Measurements from ENCODE around the gene CDK5R2. TPM values are rescaled to one million over a fixed set of nuclear protein-coding genes. Genes with fewer than 3 reads are reported as not detected.
A peak's percentile ranks its signal among the peaks of the same experiment; 100 is the strongest.

CDK5R2 gene
- total and polyA plus RNA-seq, 2 experiments from 2014 or later, result not detected

- in situ Hi-C loops (cut with MboI), result no loop called here
- H3K9me3 ChIP-seq (ENCODE audit: low read depth), result no peaks in the 10 kb centered on the region
- no peak overlapping the region for H3K4me2 ChIP-seq (ENCODE audit: unreplicated experiment)
- WGBS, 2 experiments (ENCODE audit: low coverage in 1 of 2, low lambda C conversion rate in 2 of 2, missing lambda C conversion rate in 2 of 2), result 3 to 5% methylated on average over 42 of the region's 42 CpGs
- H3K36me3 ChIP-seq (ENCODE audit: low read depth), result no peaks in the 10 kb centered on the region
- H3K27ac ChIP-seq, result no peak overlapping the region
- peak; percentile 58 for DNase-seq
- no peak overlapping the region for H3K9ac ChIP-seq
- no peaks in the 10 kb centered on the region for H3K79me2 ChIP-seq (ENCODE audit: insufficient read depth)
- no peaks in the 10 kb centered on the region for H3K4me1 ChIP-seq (ENCODE audit: insufficient read depth)
- TF ChIP-seq EZH2phosphoT487 (IDR thresholded peaks at IDR 0.05; ENCODE audit: insufficient read depth, low read depth) (no peak), EZH2 (IDR thresholded peaks at IDR 0.05; ENCODE audit: insufficient read depth, poor library complexity, severe bottlenecking) (no peak)
- no peaks in the 10 kb centered on the region for H3K9me2 ChIP-seq (ENCODE audit: insufficient read depth)
- peaks cover 39% of the 10 kb centered on the region for H3K27me3 ChIP-seq (replicated peaks; ENCODE audit: insufficient read depth)
- no peak overlapping the region for H3K4me3 ChIP-seq
- no peaks in the 10 kb centered on the region for H4K20me1 ChIP-seq (ENCODE audit: insufficient read depth)
- H2AFZ ChIP-seq, result no peak overlapping the region
- no peaks in the 10 kb centered on the region; the same call in 1 of the 2 replicates for H3F3A ChIP-seq (ENCODE audit: insufficient read depth)
These were observed 3.5 kb downstream of the CDK5R2 start for GRCh38 chr2:218962859-218963492.

DNA sequence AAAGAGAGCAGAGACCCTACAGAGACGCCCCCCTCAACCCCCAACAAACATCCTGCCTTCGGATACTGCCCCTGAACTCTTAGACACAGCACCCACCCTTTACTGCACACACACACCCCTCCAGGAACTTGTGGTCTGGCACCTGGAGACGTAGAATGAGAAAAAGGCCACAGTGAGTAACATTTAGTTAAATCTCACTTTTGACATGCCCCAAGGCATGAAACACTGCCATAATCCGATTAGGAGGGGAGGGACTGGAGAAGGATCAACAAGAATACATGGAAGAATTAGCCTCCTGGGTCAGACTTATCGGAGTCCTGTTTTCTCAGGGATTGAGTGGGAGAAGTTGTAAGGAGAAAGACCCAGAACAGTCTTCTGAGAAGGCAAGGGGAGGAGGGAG lies 4.1 kb downstream of the CDK5R2 start:
- H3F3A ChIP-seq (ENCODE audit: insufficient read depth), result no peaks in the 10 kb centered on the region; the same call in 1 of the 2 replicates
- WGBS, 2 experiments (ENCODE audit: low coverage in 1 of 2, low lambda C conversion rate in 2 of 2, missing lambda C conversion rate in 2 of 2), result 24 to 30% methylated on average over 5 of the region's 5 CpGs
- in situ Hi-C loops (cut with MboI), result no loop called here
- no peaks in the 10 kb centered on the region for H3K9me2 ChIP-seq (ENCODE audit: insufficient read depth)
- H3K36me3 ChIP-seq (ENCODE audit: low read depth), result no peaks in the 10 kb centered on the region
- H3K9ac ChIP-seq, result no peak overlapping the region
- no peak overlapping the region for H3K4me3 ChIP-seq
- H3K27ac ChIP-seq, result no peak overlapping the region
- DNase-seq, result no peak
- no peak overlapping the region for H2AFZ ChIP-seq
- H3K4me1 ChIP-seq (ENCODE audit: insufficient read depth), result no peaks in the 10 kb centered on the region
- no peaks in the 10 kb centered on the region for H3K79me2 ChIP-seq (ENCODE audit: insufficient read depth)
- no peak overlapping the region for H3K4me2 ChIP-seq (ENCODE audit: unreplicated experiment)
- H3K9me3 ChIP-seq (ENCODE audit: low read depth), result no peaks in the 10 kb centered on the region
- H4K20me1 ChIP-seq (ENCODE audit: insufficient read depth), result no peaks in the 10 kb centered on the region
- TF ChIP-seq EZH2phosphoT487 (IDR thresholded peaks at IDR 0.05; ENCODE audit: insufficient read depth, low read depth), result no peak
- TF ChIP-seq EZH2 (IDR thresholded peaks at IDR 0.05; ENCODE audit: insufficient read depth, poor library complexity, severe bottlenecking), result no peak
- H3K27me3 ChIP-seq (replicated peaks; ENCODE audit: insufficient read depth), result peaks cover 39% of the 10 kb centered on the region

DNA sequence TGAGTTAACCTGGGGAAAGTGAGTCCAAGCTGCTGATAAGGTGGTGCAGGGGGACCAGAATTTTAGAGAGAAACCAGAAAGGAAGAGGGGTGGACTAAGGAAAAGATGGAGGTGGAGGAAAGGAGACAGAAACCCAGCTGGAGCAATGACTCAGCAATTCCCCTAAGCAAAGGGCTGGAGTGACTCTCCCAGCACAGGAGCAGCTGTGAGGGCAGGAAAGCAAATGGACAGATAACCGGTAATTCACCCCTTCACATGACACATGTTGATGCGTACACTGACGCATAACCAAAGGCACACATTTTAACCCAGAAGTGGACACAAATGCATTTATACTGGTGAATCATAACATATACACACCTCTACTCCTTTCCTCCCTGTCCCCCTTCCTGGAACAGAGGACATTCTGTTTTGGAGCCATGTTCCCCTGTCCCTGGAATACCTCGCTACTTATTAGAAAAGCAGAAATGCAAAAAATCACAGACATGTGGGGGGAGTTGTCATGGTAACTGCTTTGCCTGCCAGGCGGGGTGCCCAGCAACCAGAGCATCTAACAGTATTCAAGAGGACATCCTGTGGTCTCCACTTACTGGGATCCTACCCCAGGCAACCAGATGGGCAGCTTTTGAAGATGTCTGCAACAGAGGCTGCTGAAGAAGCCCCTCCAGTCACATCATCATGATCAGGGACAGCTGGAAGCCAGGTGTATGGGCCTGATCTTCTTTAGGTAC lies 4.7 kb downstream of the CDK5R2 start:
- no peak overlapping the region for H3K27ac ChIP-seq
- H3K4me1 ChIP-seq (ENCODE audit: insufficient read depth), result no peaks in the 10 kb centered on the region
- H3K9ac ChIP-seq, result no peak overlapping the region
- peak; percentile 75 for DNase-seq
- in situ Hi-C loops (cut with MboI), result no loop called here
- no peaks in the 10 kb centered on the region for H3K79me2 ChIP-seq (ENCODE audit: insufficient read depth)
- no peak overlapping the region for H3K4me3 ChIP-seq
- no peaks in the 10 kb centered on the region for H3K9me2 ChIP-seq (ENCODE audit: insufficient read depth)
- no peak overlapping the region for H3K4me2 ChIP-seq (ENCODE audit: unreplicated experiment)
- no peaks in the 10 kb centered on the region for H3K9me3 ChIP-seq (ENCODE audit: low read depth)
- H3K27me3 ChIP-seq (replicated peaks; ENCODE audit: insufficient read depth), result peaks cover 34% of the 10 kb centered on the region
- H2AFZ ChIP-seq, result no peak overlapping the region
- no peaks in the 10 kb centered on the region for H3K36me3 ChIP-seq (ENCODE audit: low read depth)
- no peaks in the 10 kb centered on the region; the same call in 1 of the 2 replicates for H3F3A ChIP-seq (ENCODE audit: insufficient read depth)
- TF ChIP-seq EZH2 (IDR thresholded peaks at IDR 0.05; ENCODE audit: insufficient read depth, poor library complexity, severe bottlenecking) (no peak), EZH2phosphoT487 (IDR thresholded peaks at IDR 0.05; ENCODE audit: insufficient read depth, low read depth) (no peak)
- 17 to 27% methylated on average over 5 of the region's 5 CpGs for WGBS, 2 experiments (ENCODE audit: low coverage in 1 of 2, low lambda C conversion rate in 2 of 2, missing lambda C conversion rate in 2 of 2)
- no peaks in the 10 kb centered on the region for H4K20me1 ChIP-seq (ENCODE audit: insufficient read depth)

GRCh38 chr2:218970894-218971293 lies 11.4 kb downstream of the CDK5R2 start:
- Histone ChIP-seq H3K9me3 (ENCODE audit: low read depth) (no peaks in the 10 kb centered on the region), H3K4me3 (no peak overlapping the region), H3K9ac (no peak overlapping the region), H4K20me1 (ENCODE audit: insufficient read depth) (no peaks in the 10 kb centered on the region), H3F3A (ENCODE audit: insufficient read depth) (no peaks in the 10 kb centered on the region), H3K4me2 (ENCODE audit: unreplicated experiment) (no peak overlapping the region), H3K79me2 (ENCODE audit: insufficient read depth) (no peaks in the 10 kb centered on the region), H3K4me1 (ENCODE audit: insufficient read depth) (no peaks in the 10 kb centered on the region), H3K27ac (no peak overlapping the region), H3K27me3 (replicated peaks; ENCODE audit: insufficient read depth) (peaks cover 39% of the 10 kb centered on the region), H2AFZ (no peak overlapping the region), H3K9me2 (ENCODE audit: insufficient read depth) (no peaks in the 10 kb centered on the region), H3K36me3 (ENCODE audit: low read depth) (no peaks in the 10 kb centered on the region)
- WGBS, 2 experiments (ENCODE audit: low coverage in 1 of 2, low lambda C conversion rate in 2 of 2, missing lambda C conversion rate in 2 of 2), result 0 to 31% methylated on average over 1 of the region's 1 CpG
- in situ Hi-C loops (cut with MboI), result no loop called here
- no peak for DNase-seq
- no peak for TF ChIP-seq EZH2phosphoT487 (IDR thresholded peaks at IDR 0.05; ENCODE audit: insufficient read depth, low read depth)
- TF ChIP-seq EZH2 (IDR thresholded peaks at IDR 0.05; ENCODE audit: insufficient read depth, poor library complexity, severe bottlenecking), result no peak

Data from GM23248 (cell line).